ENCODE data around the gene SCTR. TPM values are rescaled to one million over a fixed set of nuclear protein-coding genes. Genes with fewer than 3 reads are reported as not detected.

SCTR gene
- total RNA-seq, 1 donor, result not detected

GRCh38 chr2:119491776-119492525, 32.3 kb downstream of the SCTR start:
- no peak overlapping the region for H3K4me3 ChIP-seq (ENCODE audit: low read depth, low read length)
- DNase-seq (ENCODE audit: low read depth), result peak; percentile 73
- no peak for TF ChIP-seq CTCF (IDR thresholded peaks at IDR 0.05; ENCODE audit: insufficient read depth, low read length)

- no peak overlapping the region for H3K4me3 ChIP-seq (ENCODE audit: low read depth, low read length)
- no peak for DNase-seq (ENCODE audit: low read depth)
- no peak for TF ChIP-seq CTCF (IDR thresholded peaks at IDR 0.05; ENCODE audit: insufficient read depth, low read length)
Measured at GRCh38 chr2:119490653-119491195, 33.6 kb downstream of the SCTR start.

GRCh38 chr2:119490106-119490505, 34.2 kb downstream of the SCTR start:
- H3K4me3 ChIP-seq (ENCODE audit: low read depth, low read length), result no peak overlapping the region
- TF ChIP-seq CTCF (IDR thresholded peaks at IDR 0.05; ENCODE audit: insufficient read depth, low read length), result no peak
- DNase-seq (ENCODE audit: low read depth), result no peak

GRCh38 chr2:119489232-119489952, 34.9 kb downstream of the SCTR start:
- H3K4me3 ChIP-seq (ENCODE audit: low read depth, low read length), result no peak overlapping the region
- no peak for DNase-seq (ENCODE audit: low read depth)
- TF ChIP-seq CTCF (IDR thresholded peaks at IDR 0.05; ENCODE audit: insufficient read depth, low read length), result no peak

- no peak for TF ChIP-seq CTCF (IDR thresholded peaks at IDR 0.05; ENCODE audit: insufficient read depth, low read length)
- no peak overlapping the region for H3K4me3 ChIP-seq (ENCODE audit: low read depth, low read length)
- DNase-seq (ENCODE audit: low read depth), result no peak
Measured at GRCh38 chr2:119488245-119489214, 35.8 kb downstream of the SCTR start.

Measured in fibroblast of the aortic adventitia (primary cell).